GM12872 (cell line): ENCODE measurements around the gene IGF2BP2.

Source experiments
- TF ChIP-seq, protein P1 (sequence below): IDR thresholded peaks from 3 replicates; pipeline ENCODE4 v1.5.1; 2011; ENCODE audit warnings: low read depth, mild to moderate bottlenecking, low read length, moderate library complexity; ENCODE audit not compliant: insufficient read depth

IGF2BP2 gene

DNA sequence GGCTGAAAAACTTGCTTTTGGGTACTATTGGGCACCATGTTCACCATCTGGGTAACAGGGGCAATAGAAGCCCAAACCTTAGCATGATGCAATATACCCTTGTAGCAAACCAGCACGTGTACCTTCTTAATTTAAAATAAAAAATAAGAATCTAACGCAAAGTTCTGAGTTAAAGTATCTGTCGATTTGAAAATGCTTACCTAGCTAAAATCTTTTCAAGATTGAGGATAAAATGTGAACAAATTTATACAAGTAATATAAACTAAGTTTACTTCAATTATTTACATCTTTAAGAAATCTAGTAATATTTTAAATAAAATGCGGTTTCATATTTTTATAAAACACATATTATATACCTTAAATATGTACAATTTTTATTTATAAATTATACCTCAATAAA is 38.1 kb upstream of the IGF2BP2 start:
- TF ChIP-seq, protein P1, sequence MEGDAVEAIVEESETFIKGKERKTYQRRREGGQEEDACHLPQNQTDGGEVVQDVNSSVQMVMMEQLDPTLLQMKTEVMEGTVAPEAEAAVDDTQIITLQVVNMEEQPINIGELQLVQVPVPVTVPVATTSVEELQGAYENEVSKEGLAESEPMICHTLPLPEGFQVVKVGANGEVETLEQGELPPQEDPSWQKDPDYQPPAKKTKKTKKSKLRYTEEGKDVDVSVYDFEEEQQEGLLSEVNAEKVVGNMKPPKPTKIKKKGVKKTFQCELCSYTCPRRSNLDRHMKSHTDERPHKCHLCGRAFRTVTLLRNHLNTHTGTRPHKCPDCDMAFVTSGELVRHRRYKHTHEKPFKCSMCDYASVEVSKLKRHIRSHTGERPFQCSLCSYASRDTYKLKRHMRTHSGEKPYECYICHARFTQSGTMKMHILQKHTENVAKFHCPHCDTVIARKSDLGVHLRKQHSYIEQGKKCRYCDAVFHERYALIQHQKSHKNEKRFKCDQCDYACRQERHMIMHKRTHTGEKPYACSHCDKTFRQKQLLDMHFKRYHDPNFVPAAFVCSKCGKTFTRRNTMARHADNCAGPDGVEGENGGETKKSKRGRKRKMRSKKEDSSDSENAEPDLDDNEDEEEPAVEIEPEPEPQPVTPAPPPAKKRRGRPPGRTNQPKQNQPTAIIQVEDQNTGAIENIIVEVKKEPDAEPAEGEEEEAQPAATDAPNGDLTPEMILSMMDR: no peak

DNA sequence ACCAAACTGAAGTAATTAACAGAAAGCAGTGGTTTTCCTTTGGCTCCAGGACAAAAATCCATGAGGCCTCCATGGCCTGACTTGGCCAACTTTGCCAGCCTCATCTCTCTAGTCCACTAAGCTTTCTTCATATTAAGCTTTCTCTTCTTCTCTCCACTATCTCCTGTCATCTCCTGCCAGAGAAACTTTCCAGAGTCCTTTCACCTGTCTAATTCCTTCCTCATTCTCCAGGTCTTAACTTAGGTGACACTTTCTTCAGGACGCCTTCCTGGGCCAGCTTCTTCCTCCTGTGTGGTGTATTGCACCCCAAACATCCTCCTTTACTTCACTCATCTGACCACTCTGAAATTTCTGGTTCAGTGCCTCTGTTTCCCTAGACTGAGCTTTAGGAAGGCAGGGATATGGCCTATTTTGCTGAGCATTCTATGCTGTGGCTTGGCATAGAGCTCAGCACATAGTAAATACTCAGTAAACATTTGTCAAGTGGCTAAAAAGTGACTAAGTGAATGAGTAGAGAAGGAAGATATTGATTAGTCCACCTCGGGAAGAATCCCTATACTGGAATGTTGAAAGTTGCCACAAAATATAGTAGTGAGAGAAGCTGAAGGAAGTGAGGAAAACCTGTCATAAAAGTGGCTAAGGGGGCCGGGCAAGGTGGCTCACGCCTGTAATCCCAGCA is 34.6 kb upstream of the IGF2BP2 start:
- TF ChIP-seq, protein P1: no peak

DNA sequence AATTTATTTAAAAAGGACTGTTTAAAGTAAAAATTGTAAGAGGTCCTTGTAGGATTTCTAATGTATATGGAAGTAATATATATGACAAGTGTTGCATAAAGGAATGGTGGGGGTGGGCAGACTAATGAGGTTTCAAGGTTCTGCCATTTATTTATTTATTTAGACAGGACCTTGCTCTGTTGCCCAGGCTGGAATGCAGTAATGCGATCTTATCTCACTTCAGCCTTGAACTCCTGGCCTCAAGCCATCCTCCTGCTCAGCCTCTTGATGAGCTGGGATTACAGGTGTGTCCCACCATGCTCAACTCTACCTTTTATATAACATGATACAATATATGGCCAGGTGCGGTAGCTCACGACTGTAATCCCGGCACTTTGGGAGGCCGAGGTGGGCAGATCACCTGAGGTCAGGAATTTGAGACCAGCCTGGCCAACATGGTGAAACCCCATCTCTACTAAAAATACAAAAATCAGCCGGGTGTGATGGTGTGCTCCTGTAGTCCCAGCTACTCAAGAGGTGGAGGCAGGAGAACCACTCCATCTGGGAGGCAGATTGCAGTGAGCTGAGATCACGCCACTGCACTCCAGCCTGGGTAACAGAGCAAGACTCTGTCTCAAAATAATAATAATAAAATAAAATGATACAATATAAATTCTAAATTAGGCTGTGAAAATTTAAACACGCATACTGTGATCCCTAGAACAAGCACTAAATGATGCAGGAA is 33.8 kb upstream of the IGF2BP2 start:
- TF ChIP-seq, protein P1: no peak

DNA sequence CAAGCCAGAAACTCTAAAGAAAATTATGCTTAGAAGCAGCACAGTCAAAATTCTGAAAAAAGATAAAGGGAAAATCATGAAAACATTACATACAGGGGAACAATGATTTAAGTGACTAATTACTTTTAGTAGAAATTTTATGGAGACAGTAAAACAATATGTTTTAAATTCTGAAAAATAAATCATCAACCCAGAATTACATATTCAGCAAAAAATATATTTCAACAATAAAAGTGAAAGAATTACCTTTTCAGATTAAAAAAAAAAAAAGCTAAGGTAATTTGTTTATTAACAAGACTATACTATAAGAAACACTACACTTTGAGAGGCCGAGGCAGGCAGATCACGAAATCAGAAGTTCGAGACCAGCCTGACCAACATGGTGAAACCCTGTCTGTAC is 32.4 kb upstream of the IGF2BP2 start:
- TF ChIP-seq, protein P1: no peak

DNA sequence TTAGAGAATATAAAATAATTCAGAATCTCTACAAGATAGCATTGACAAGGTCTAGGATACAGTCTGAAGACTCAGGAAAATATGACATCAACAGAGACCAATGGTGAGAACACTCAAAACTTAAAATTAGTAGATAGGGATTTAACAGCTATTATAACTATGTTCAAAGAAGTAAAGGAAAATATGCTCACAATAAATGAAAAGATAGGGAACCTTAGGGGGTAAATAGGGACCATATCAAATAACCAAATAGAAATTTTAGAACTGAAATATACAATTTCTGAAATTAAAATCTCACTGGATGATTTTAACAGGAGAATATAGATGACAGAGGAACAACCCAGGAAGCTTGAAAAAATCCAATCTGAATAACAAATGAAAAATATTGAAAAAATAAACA is 31.8 kb upstream of the IGF2BP2 start:
- TF ChIP-seq, protein P1: no peak

DNA sequence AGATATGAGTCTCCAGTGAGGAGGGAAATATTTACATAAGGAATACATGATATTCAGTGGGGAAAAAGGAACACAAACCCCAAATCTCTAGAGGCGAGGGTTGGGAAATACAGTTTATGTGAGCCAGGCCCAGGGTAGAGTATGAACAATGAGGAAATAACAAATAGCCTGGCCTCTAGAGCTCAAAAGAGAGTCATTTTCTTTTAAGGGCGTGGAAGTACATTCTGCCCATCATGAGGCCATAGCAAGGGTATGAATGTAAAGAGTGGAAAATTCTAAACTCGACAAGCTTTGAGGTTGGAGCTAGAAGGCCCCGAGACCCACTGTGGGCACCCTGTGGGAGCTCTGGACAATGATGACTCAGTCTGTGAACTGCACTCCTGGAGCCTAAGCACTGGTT is 27.8 kb upstream of the IGF2BP2 start:
- TF ChIP-seq, protein P1: no peak

DNA sequence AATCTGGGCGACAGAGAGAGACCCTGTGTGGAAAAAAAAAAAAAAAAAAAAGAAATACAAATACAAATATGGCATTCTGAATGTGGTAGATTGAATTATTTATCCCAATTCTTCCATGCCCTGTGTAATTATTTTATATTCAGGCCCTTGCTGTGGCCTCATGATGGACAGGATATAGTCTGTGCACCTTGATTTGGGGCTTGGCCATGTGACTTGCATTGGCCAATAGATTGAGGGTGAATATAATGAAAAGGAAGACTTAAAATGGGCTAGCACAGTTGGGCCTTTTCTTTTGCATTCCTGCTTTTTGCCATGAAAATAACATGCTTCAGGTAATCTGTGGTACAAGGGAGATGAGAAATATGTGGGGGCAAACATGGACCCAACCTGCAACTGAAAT is 27.1 kb upstream of the IGF2BP2 start:
- TF ChIP-seq, protein P1: no peak
